Stimulated activated CD8-positive, alpha-beta memory T cell treated with anti-CD3 and anti-CD28 coated beads, Interleukin-2, amount 100 ng/mL, for 1 hour (primary cell): ENCODE results near the gene AP5Z1.

ENCODE experiments used
- DNase-seq, 2 donors: peaks; one replicate each; pipeline ENCODE4 v3.0.0-alpha.2; 2020; ENCODE audit warnings: low read depth in 2 of 2

The AP5Z1 gene

GRCh38 chr7:4840079-4840501 lies 64.7 kb downstream of the AP5Z1 start:
- no peak for DNase-seq
